ENCODE data around the gene MED12. TPM values are rescaled to one million over a fixed set of nuclear protein-coding genes. Genes with fewer than 3 reads are reported as not detected.

Gene MED12
- total RNA-seq: 10 to 100 TPM; 22.4 to 35.1 (median 28.9) TPM
- 10 to 100 TPM in 1 of 2 donors, 1 to 10 TPM in 1; 6.1 to 10.8 TPM for polyA plus RNA-seq
- long read RNA-seq, donor 1, partial matches to known transcripts: 1 of 1 reads
- long read RNA-seq, donor 1, other reads (novel, unspliced or antisense): 0 of 1 reads
- long read RNA-seq, donor 2, partial matches to known transcripts: 3 of 3 reads
- long read RNA-seq, donor 2, other reads (novel, unspliced or antisense): 0 of 3 reads
- long read RNA-seq, donor 3, partial matches to known transcripts: 12 of 16 reads
- long read RNA-seq, donor 3, other reads (novel, unspliced or antisense): 4 of 16 reads

- Histone ChIP-seq H3K4me1 (peaks cover 0 to 15% (median 5%) of the 10 kb centered on the region in 9 donors), H3K4me3 (peak within 1 kb of the TSS; percentile 38 to 72 (median 64)), H3K27me3 (peaks cover 0 to 3% (median 0%) of the 10 kb centered on the region in 7 donors), H3K36me3 (peaks cover 0 to 39% (median 0%) of the 10 kb centered on the region in 9 donors), H3K27ac (peak within 1 kb of the TSS; percentile 40 to 91 (median 78)), H3K9me3 (no peaks in the 10 kb centered on the region)
- WGBS, 2 donors: 1 to 2% methylated on average over 39 to 56 of the region's 56 CpGs
- TF ChIP-seq CTCF (IDR thresholded peaks at IDR 0.05): no peak
- ATAC-seq (peak; percentile 97 to 100 (median 99)), DNase-seq (peak; percentile 84 to 89)
- intact Hi-C loops (cut with DNase I): loop anchor here in 1 of 10 donors (1.0 kb wide), 1 partner anchor 50 kb away; the partner anchor contains the start of gene SNX12
Measured at GRCh38 chrX:71118032-71118984, at the start of gene MED12. MED12 (plus strand) TSS chrX:71118596; CDS start chrX:71118755, 159 bp downstream.

- Histone ChIP-seq H3K27ac (no peak overlapping the region), H3K27me3 (peaks cover 0 to 27% (median 0%) of the 10 kb centered on the region in 7 donors), H3K4me3 (no peak overlapping the region), H3K4me1 (peaks cover 0 to 12% (median 5%) of the 10 kb centered on the region in 9 donors), H3K36me3 (peaks cover 0 to 5% (median 0%) of the 10 kb centered on the region in 9 donors), H3K9me3 (no peaks in the 10 kb centered on the region)
- WGBS, 2 donors: 60 to 74% methylated on average over 5 of the region's 5 CpGs
- intact Hi-C loops (cut with DNase I): no loop called here
- ATAC-seq: no peak
- no peak for TF ChIP-seq CTCF (IDR thresholded peaks at IDR 0.05)
- no peak for DNase-seq
Measured at GRCh38 chrX:71070531-71070930, 47.9 kb upstream of the MED12 start.

GRCh38 chrX:71081330-71082123 lies 36.9 kb upstream of the MED12 start:
- TF ChIP-seq CTCF (IDR thresholded peaks at IDR 0.05): no peak
- no peaks in the 10 kb centered on the region for H3K9me3 ChIP-seq
- no peak overlapping the region for H3K4me3 ChIP-seq
- DNase-seq: no peak
- WGBS, 2 donors: 50 to 67% methylated on average over 3 of the region's 3 CpGs
- no peaks in the 10 kb centered on the region for H3K4me1 ChIP-seq
- H3K36me3 ChIP-seq: no peaks in the 10 kb centered on the region
- intact Hi-C loops (cut with DNase I): loop anchor here in 1 of 10 donors (10.0 kb wide), 1 partner anchor 363 kb away; no protein-coding TSS in a partner anchor
- peaks cover 0 to 11% (median 0%) of the 10 kb centered on the region in 7 donors for H3K27me3 ChIP-seq
- ATAC-seq: no peak
- no peak overlapping the region for H3K27ac ChIP-seq

All from heart right ventricle (tissue), 16 donors.